Stimulated activated naive CD8-positive, alpha-beta T cell treated with anti-CD3 and anti-CD28 coated beads, Interleukin-15, amount 100 ng/mL, for 72 hours (primary cell): ENCODE measurements around the gene LMX1A.

Experiments used
- ATAC-seq: fragments of 150-1000 bp; cut with Tn5 transposase; 2 replicates; pipeline ENCODE4 v1.10.0; 2021; ENCODE audit warnings: mild to moderate bottlenecking, moderate library complexity
- DNase-seq, 2 donors: peaks; one replicate each; pipeline ENCODE4 v3.0.0; 2021 to 2022
- H3K27ac Mint-ChIP-seq, 2 donors: one replicate each; pipeline ENCODE4 v1.8.0; 2022; ENCODE audit warnings: mild to moderate bottlenecking in 2 of 2, mixed read lengths in 2 of 2, moderate library complexity in 2 of 2
- H3K27me3 Mint-ChIP-seq: one replicate; pipeline ENCODE4 v1.8.0; 2022; ENCODE audit warnings: mixed read lengths
- H3K4me1 Mint-ChIP-seq: one replicate; pipeline ENCODE4 v1.8.0; 2022; ENCODE audit warnings: mild to moderate bottlenecking, mixed read lengths
- H3K4me3 Mint-ChIP-seq, 2 donors: one replicate each; pipeline ENCODE4 v1.8.0; 2022; ENCODE audit warnings: mild to moderate bottlenecking in 2 of 2, mixed read lengths in 2 of 2, moderate library complexity in 1 of 2
- H3K9me3 Mint-ChIP-seq, 2 donors: one replicate each; pipeline ENCODE4 v1.8.0; 2022; ENCODE audit warnings: mixed read lengths in 2 of 2

Gene LMX1A

DNA sequence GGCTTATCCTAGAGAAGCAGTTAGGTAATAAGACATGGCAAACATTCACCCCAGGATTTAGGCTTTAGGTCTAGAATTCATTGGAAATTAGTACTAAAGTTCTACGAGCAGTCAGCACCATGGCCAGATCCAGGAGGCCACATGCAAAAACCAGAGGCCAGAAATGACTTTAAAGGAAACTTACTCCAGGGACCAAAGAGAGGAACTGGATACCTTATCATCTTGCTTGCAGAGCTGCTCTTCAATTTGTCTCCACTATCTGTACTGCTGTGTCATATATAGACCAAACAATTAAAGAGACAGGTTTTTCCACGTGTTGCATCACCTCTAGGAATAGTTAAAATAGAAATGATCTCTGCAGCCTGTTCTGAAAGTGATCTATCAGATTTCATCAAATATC lies 127.8 kb downstream of the LMX1A start:
- Mint-ChIP-seq H3K27me3 (peaks cover 22% of the 10 kb centered on the region), H3K27ac (no peak overlapping the region), H3K4me1 (no peaks in the 10 kb centered on the region), H3K4me3 (no peak overlapping the region), H3K9me3 (no peaks in the 10 kb centered on the region)
- DNase-seq (no peak), ATAC-seq (no peak)

DNA sequence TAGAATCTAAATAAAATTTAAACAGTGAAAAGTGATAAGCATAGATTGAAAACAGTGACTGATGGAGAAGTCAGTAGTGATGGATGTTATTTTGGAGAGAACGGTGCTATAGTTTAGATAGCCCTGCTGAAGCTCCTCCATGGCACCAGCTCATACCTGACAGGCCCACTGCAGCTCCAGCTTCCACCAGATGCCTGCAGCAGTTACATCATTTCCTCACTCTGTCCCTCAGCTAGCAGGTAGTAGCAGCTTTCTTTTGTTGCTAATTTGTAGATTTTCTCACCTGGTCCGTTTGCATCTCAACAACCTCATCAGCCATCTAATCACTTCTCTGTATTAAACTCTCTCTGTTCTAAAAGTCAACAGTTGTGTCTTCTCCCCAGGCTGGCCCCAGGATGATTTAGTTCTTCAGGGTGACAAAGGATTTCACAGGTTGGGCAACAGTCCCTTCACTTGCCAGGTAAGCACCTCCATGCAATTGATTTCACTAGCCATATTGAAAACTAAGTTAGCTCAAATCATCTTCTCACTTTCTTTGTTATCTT lies 128.3 kb downstream of the LMX1A start:
- H3K9me3 Mint-ChIP-seq, result no peaks in the 10 kb centered on the region
- ATAC-seq, result no peak

DNA sequence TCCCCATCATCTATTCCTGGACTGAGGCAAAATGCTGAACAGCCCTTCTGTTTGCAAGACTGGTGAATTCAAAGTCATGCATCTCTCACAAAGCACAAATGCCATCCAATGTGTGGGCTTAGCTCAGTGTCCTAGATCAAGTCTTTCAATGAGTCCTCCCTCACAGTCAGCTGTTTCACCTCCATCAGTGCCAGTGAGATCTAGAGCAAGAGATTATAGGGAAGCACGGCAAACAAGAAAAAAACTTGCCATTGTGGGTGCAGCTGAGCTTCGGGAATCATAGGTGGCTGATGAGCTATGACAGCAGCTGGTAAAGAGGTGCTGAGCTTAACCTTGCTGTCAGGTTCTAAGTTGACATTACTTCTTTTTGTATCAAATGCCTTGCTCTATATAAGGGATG lies 130.2 kb downstream of the LMX1A start:
- DNase-seq (no peak), ATAC-seq (no peak)
- Mint-ChIP-seq H3K9me3 (no peaks in the 10 kb centered on the region), H3K27ac (no peak overlapping the region), H3K4me1 (no peaks in the 10 kb centered on the region), H3K27me3 (no peaks in the 10 kb centered on the region), H3K4me3 (no peak overlapping the region)

More for the DNA sequence above, 128.3 kb downstream of the LMX1A start:
- Mint-ChIP-seq H3K4me3 (no peak overlapping the region), H3K27me3 (peaks cover 17% of the 10 kb centered on the region), H3K4me1 (no peaks in the 10 kb centered on the region), H3K27ac (no peak overlapping the region)
- DNase-seq, result no peak

DNA sequence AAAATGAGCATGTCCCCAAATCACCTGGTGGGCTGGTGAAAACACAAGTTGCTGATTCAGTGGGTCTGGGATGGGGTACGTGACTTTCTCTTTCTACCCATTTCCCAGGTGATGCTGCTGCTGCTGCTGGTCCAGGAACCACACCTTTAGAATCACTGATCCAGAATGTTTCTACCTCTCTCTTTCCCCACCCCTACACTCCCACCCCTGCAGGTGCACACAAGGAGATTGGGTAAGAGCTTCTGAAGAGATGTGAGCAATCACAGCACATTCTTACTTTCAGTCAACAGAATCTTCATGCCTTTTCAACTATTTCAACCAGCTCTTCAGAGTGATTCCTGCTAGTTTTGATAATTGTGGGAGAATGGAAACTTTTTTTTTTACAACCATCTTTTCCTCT lies 130.9 kb downstream of the LMX1A start:
- no peak for DNase-seq
- H3K27me3 Mint-ChIP-seq, result no peaks in the 10 kb centered on the region
- H3K9me3 Mint-ChIP-seq, result no peaks in the 10 kb centered on the region
- no peak for ATAC-seq
- no peak overlapping the region for H3K27ac Mint-ChIP-seq
- H3K4me1 Mint-ChIP-seq, result no peaks in the 10 kb centered on the region
- H3K4me3 Mint-ChIP-seq, result no peak overlapping the region

DNA sequence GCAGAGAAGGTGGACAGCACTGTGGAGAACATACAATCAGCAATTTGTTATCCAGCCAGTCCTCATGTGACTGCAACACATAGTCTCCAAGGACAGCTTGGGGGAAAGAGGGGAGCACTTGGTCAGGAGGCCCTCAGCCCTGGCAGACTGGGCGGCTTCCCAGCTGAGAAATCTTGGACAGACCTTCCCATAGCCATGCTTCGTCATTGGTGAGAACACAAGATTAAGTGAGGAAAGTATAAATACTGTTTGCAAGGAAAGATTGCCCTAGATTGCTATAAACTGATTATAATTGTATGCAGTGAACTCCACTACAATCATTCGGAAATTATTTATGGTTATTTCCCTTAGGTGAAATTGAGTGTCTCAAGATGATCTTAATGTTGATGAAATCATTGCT lies 131.5 kb downstream of the LMX1A start:
- DNase-seq (no peak), ATAC-seq (no peak)
- no peaks in the 10 kb centered on the region for H3K4me1 Mint-ChIP-seq

DNA sequence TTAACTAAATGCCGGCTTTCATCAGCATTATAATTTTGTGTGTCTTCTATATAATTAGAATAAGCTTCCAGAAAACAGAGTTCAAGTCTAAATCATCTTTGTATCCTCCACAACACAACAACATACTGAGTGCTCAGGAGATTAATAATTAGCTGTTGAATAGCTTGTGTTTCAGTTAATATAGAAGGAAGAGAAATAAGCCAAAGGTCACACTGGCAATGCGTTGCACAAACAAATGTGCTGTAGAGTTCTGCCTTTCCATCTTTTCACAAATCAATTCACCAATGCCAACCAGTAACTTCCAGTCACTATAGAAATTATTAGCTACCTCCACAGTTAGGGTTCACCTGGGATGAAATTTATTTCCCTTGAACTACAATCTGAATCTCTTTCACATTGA lies 132.0 kb downstream of the LMX1A start:
- Mint-ChIP-seq H3K4me3 (no peak overlapping the region), H3K27me3 (peaks cover 7% of the 10 kb centered on the region), H3K27ac (no peak overlapping the region), H3K4me1 (no peaks in the 10 kb centered on the region), H3K9me3 (no peaks in the 10 kb centered on the region)
- DNase-seq (no peak), ATAC-seq (no peak)

More for the DNA sequence above, 131.5 kb downstream of the LMX1A start:
- no peak overlapping the region for H3K27ac Mint-ChIP-seq
- no peaks in the 10 kb centered on the region for H3K9me3 Mint-ChIP-seq
- H3K4me3 Mint-ChIP-seq, result no peak overlapping the region
- H3K27me3 Mint-ChIP-seq, result peaks cover 1% of the 10 kb centered on the region

DNA sequence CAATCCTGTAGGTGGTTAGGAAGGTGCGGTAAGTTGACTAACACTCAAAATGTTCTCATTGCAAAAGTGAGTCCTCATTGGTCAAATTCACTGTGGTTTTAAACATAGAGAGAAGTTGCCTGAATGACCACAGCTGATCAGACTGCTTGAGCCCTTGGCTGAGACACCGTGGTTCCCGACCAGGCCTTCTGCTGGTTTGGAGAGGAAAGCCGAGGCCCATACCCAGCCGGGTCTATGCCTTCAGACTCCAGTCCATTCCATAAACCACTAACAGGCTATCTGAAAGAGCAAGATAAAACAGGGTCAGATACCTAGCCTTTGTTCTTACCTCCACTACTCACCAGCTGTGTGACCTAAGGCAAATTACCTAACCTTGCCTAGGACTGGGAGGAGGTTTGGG lies 133.9 kb downstream of the LMX1A start:
- H3K4me1 Mint-ChIP-seq, result no peaks in the 10 kb centered on the region
- H3K27ac Mint-ChIP-seq, result no peak overlapping the region
- H3K27me3 Mint-ChIP-seq, result peaks cover 25% of the 10 kb centered on the region
- ATAC-seq (no peak), DNase-seq (no peak)
- H3K9me3 Mint-ChIP-seq, result no peaks in the 10 kb centered on the region
- no peak overlapping the region for H3K4me3 Mint-ChIP-seq

DNA sequence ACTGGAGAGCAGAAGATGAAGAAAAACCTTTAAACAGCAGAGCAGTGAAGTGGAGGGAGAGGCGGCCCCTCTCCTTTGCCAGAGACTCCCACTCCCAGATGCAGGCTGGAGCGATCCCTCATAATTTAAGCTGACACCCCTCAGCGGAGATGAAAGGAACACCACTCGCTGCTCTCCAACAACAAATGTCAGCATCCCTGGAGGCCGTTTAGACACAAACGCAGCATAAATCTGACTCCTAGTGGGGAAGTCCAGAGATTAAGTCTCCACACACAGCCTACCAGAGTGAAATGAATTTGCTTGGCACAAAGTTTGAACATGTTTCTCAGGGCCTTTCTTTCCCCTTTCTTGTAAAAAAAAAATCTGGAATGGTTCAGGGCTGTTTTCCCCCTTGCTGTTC lies 137.8 kb downstream of the LMX1A start:
- H3K27ac Mint-ChIP-seq, result no peak overlapping the region
- peaks cover 43% of the 10 kb centered on the region for H3K27me3 Mint-ChIP-seq
- no peak for ATAC-seq
- no peaks in the 10 kb centered on the region for H3K4me1 Mint-ChIP-seq
- no peaks in the 10 kb centered on the region for H3K9me3 Mint-ChIP-seq
- no peak overlapping the region for H3K4me3 Mint-ChIP-seq
- no peak for DNase-seq

DNA sequence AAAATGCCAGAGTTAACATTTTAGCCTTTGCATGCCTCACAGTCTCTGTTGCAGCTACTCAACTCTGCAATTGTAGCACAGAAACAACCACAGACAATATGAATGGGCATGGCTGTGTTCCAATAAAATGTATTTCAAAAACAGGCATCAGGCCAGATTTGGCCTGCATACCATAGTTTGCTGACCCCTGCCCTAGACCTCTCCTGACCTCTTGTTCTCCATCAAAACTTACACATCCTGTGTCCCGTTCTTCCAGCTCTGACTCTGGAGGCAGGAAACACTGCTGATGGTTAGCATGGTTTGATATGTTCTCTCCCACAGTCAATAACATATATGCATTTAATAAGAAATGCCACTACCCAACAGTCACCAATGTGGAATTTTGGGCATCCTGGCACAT lies 138.6 kb downstream of the LMX1A start:
- no peak overlapping the region for H3K27ac Mint-ChIP-seq
- H3K4me1 Mint-ChIP-seq, result no peaks in the 10 kb centered on the region
- DNase-seq (no peak), ATAC-seq (no peak)
- H3K4me3 Mint-ChIP-seq, result no peak overlapping the region
- peaks cover 43% of the 10 kb centered on the region for H3K27me3 Mint-ChIP-seq
- H3K9me3 Mint-ChIP-seq, result no peaks in the 10 kb centered on the region

DNA sequence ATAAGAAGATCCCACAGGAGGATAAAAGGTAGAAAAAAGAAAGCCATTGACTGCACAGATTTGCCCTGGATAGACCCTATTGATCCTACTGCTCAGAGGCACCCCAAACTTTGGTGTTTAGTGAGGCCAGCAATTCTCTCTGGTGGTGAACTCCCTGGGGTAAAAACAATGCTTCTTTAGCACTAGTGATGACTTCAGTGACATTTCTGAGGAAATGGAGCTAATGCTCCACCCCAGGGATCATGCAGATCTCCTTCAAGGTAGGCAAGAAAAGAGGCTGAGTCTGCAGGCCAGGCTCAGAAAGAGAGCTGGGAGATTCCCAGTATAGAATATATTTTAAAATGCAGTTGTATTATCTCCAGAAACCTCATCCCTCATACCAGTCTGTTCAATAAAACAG lies 140.3 kb downstream of the LMX1A start:
- no peak for ATAC-seq
- no peaks in the 10 kb centered on the region for H3K9me3 Mint-ChIP-seq
- H3K4me1 Mint-ChIP-seq, result no peaks in the 10 kb centered on the region
- no peak overlapping the region for H3K4me3 Mint-ChIP-seq
- peaks cover 43% of the 10 kb centered on the region for H3K27me3 Mint-ChIP-seq
- no peak overlapping the region for H3K27ac Mint-ChIP-seq
- DNase-seq, result no peak

DNA sequence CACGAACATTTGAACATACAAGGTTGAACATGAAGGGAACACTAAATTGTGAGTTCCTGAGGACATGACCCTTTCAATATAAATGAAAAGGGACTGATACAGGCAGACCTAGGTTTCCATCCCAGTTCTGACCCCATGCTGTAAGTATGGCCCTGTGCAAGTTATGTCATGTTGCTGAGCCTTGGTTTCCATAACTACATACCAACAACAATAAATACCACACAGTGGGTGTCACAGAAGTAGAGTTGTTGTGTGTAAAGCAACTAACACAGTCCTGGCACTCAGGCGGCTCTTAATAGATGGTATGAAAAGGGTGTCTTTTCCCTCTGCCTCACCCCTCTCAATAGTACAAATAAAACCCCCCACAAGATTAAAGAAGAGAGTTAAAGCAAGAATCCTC lies 140.8 kb downstream of the LMX1A start:
- Mint-ChIP-seq H3K9me3 (no peaks in the 10 kb centered on the region), H3K27me3 (peaks cover 43% of the 10 kb centered on the region), H3K4me1 (no peaks in the 10 kb centered on the region), H3K27ac (no peak overlapping the region), H3K4me3 (no peak overlapping the region)
- ATAC-seq (no peak), DNase-seq (no peak)

DNA sequence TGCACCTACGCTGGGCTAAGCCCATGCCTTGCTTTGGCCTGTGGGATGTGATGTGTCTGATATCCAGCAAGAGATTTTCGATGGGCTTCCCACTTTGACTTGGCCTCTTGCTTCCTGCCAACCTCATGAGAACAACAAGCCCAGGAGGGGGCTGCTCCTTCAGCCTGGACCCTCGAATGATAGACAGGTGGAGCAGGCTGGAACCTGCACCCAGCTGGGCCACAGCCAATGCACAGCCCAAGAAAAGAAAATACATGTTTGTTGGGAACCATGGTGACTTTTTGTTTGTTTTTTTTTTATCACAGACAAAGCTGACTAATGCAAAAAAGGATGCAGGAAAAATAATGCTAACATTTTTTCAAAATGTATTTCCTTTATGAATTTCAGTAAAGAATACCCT lies 144.3 kb downstream of the LMX1A start:
- H3K9me3 Mint-ChIP-seq, result no peaks in the 10 kb centered on the region
- H3K4me1 Mint-ChIP-seq, result no peaks in the 10 kb centered on the region
- no peak overlapping the region for H3K4me3 Mint-ChIP-seq
- DNase-seq (no peak), ATAC-seq (no peak)
- H3K27ac Mint-ChIP-seq, result no peak overlapping the region
- H3K27me3 Mint-ChIP-seq, result peaks cover 15% of the 10 kb centered on the region

DNA sequence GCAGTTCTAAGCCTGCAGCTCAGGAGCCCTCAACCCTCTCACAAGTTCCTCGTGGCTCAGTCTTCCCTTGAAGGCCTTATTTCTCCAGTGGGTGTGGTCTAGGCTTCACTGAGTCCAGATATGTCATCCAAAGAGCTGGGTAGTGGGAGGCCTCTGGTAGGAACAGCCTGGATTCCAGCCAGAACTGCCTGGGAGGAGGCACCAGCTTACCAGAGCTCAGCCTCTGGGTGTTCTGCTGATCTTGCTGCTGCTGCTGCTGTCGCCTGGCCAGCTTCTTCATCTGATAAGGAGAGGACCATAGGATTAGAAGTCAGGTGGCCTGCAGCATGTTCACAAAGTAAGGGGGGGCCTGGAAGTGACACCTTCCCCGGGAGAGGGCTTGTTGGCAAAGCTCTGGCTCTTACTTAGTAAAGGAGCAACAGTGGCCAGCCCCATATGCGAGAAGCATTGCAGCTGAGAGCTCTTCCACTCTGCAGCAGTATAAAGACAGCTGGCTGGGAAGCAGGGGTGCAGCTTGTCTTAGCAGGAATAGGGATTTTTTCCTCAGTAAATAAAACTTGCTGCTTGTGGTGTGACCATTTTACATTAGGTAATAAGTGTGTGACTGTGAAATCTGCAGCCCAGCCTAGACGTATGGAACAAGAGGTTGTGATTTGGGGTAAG lies 148.5 kb downstream of the LMX1A start:
- H3K27me3 Mint-ChIP-seq, result no peaks in the 10 kb centered on the region
- H3K9me3 Mint-ChIP-seq, result no peaks in the 10 kb centered on the region
- H3K27ac Mint-ChIP-seq, result no peak overlapping the region
- no peaks in the 10 kb centered on the region for H3K4me1 Mint-ChIP-seq
- ATAC-seq (no peak), DNase-seq (no peak)
- H3K4me3 Mint-ChIP-seq, result no peak overlapping the region

DNA sequence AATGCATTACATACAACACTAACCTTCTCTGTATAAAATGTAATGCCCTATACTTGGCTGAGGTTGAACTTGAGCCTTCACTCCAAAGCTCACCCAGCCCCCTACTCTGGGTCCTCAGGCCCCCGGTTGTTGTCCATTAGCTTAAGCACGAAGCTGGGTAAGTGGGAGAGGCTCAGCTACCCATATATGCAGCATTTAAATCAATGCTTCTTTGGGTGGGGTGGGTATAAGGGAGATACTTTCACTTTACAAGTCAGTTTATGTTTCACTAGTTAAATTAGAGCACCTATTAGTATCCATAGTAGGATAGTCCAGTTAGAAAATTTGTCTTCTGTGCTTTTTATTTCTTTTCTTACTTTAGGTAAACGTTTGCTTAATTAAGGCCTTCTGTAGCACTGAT lies 151.4 kb downstream of the LMX1A start:
- no peak overlapping the region for H3K27ac Mint-ChIP-seq
- H3K9me3 Mint-ChIP-seq, result no peaks in the 10 kb centered on the region
- no peak overlapping the region for H3K4me3 Mint-ChIP-seq
- ATAC-seq (no peak), DNase-seq (no peak)
- H3K4me1 Mint-ChIP-seq, result no peaks in the 10 kb centered on the region
- H3K27me3 Mint-ChIP-seq, result no peaks in the 10 kb centered on the region

DNA sequence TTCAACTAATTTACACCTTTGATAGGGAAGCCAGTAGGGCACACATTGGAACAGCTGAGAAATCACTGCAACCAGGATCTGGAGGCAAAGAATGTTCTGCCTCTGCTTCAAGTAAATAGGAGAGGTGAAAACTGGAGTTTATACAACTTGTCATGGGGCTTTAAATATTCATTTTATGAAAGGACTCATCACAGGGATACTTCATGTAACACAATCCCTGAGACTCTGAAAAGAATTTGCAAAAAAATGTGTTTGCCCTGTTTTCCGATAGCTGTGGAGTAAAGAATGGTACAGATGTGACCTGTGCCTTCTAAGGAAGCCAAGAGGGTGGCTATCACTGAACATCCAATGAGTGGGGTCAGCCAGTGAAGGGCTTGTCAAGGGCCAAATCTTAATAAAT lies 152.0 kb downstream of the LMX1A start:
- ATAC-seq (no peak), DNase-seq (no peak)
- no peak overlapping the region for H3K4me3 Mint-ChIP-seq
- H3K4me1 Mint-ChIP-seq, result no peaks in the 10 kb centered on the region
- H3K9me3 Mint-ChIP-seq, result no peaks in the 10 kb centered on the region
- H3K27ac Mint-ChIP-seq, result no peak overlapping the region
- no peaks in the 10 kb centered on the region for H3K27me3 Mint-ChIP-seq

DNA sequence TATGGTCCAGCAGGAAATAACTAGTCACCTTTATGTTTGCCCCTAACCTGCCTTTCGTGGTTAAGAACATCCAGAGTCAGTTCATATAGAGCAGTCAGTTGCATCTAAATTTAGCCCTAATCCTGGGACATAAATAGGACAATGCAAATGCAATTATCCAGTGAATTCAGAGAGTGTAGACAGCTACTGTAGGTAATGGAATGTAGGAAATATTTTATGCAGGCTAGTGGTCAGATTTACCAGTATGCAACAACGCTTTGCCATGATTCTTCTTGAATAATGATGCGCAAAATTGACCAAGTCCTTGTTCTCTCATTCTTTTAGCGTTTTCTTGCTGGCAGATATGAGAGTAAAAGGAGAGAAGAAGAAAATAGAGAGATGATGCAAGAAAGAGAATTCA lies 165.4 kb downstream of the LMX1A start:
- DNase-seq, result no peak
- no peaks in the 10 kb centered on the region for H3K4me1 Mint-ChIP-seq
- H3K27me3 Mint-ChIP-seq, result no peaks in the 10 kb centered on the region
- no peaks in the 10 kb centered on the region for H3K9me3 Mint-ChIP-seq
- no peak overlapping the region for H3K4me3 Mint-ChIP-seq
- no peak overlapping the region for H3K27ac Mint-ChIP-seq
- no peak for ATAC-seq

DNA sequence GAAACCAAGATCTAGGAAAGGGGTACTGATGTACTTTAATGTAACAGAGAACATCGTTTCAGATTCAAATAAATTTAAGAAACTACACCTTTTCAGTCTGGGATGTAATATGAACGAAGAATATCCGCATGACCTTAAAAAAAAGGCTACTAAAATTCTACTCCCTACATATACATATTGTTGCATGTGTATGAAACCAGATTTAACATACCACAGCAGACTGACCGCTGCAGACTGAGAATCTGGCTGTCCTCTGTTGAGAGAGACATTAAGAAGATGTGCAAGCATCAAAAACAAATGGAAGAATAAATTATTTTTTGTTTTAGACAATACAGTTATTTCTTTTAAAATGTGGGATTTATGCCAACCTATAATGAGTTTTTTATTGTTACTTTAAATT lies 166.6 kb downstream of the LMX1A start:
- Mint-ChIP-seq H3K9me3 (no peaks in the 10 kb centered on the region), H3K4me1 (no peaks in the 10 kb centered on the region), H3K27ac (no peak overlapping the region), H3K27me3 (no peaks in the 10 kb centered on the region), H3K4me3 (no peak overlapping the region)
- DNase-seq (no peak), ATAC-seq (no peak)
